ENCODE data around the gene SPRR2A.

GRCh38 chr1:153023109-153023508 is 34.2 kb downstream of the SPRR2A start:
- TF ChIP-seq TCF12 (IDR thresholded peaks at IDR 0.05; ENCODE audit: low read depth) (no peak), CEBPB (IDR thresholded peaks at IDR 0.05) (no peak), TEAD4 (IDR thresholded peaks at IDR 0.05) (no peak), RAD21 (IDR thresholded peaks at IDR 0.05; ENCODE audit: low read depth) (no peak), EP300 (IDR thresholded peaks at IDR 0.05; ENCODE audit: borderline replicate concordance) (no peak), ZBTB7A (IDR thresholded peaks at IDR 0.05; ENCODE audit: low read depth) (no peak), REST (IDR thresholded peaks at IDR 0.05; ENCODE audit: low read depth) (no peak), YY1 (IDR thresholded peaks at IDR 0.05; ENCODE audit: low read depth) (no peak), NFIC (IDR thresholded peaks at IDR 0.05) (no peak), MAX (IDR thresholded peaks at IDR 0.05) (no peak), USF1 (IDR thresholded peaks at IDR 0.05) (no peak), FOXM1 (IDR thresholded peaks at IDR 0.05; ENCODE audit: borderline replicate concordance, low read depth) (no peak)
